Neural crest cell (in vitro differentiated cells): Measurements from ENCODE around the gene SHMT2. TPM values are rescaled to one million over a fixed set of nuclear protein-coding genes. Genes with fewer than 3 reads are reported as not detected.

Source experiments
- DNase-seq: peaks from one replicate; pipeline ENCODE4 v3.0.0; 2021; ENCODE audit warnings: low read depth, mixed read lengths, low spot score
- H3K27ac Mint-ChIP-seq: one replicate; pipeline ENCODE4 v1.8.0; 2021; ENCODE audit warnings: mild to moderate bottlenecking, mixed read lengths; ENCODE audit not compliant: unreplicated experiment
- H3K27me3 Mint-ChIP-seq: 2 replicates; pipeline ENCODE4 v1.8.0; 2021; ENCODE audit warnings: low read depth, mild to moderate bottlenecking, mixed read lengths
- H3K36me3 Mint-ChIP-seq: 2 replicates; pipeline ENCODE4 v1.8.0; 2021; ENCODE audit warnings: low read depth, mild to moderate bottlenecking, mixed read lengths
- H3K4me1 Mint-ChIP-seq: 2 replicates; pipeline ENCODE4 v1.8.0; 2021; ENCODE audit warnings: mixed read lengths
- H3K4me3 Mint-ChIP-seq: one replicate; pipeline ENCODE4 v1.8.0; 2021; ENCODE audit warnings: mild to moderate bottlenecking, mixed read lengths
- H3K9me3 Mint-ChIP-seq: 2 replicates; pipeline ENCODE4 v1.8.0; 2021; ENCODE audit warnings: mixed read lengths
- CTCF ChIP-seq: fragments of 200-600 bp; sonication (generic); conservative IDR thresholded peaks from 2 replicates; pipeline ENCODE4 v1.5.0; 2021; ENCODE audit warnings: antibody characterized with exemption, mild to moderate bottlenecking
- total RNA-seq: library from RNA; stranded (reverse); gene quantifications from 2 replicates; pipeline ENCODE4 v1.2.1, GENCODE V29; 2021

The SHMT2 gene
- total RNA-seq, 1 donor from 2014 or later = 230 TPM

GRCh38 chr12:57263096-57263495 lies 33.6 kb downstream of the SHMT2 start:
- Mint-ChIP-seq H3K4me3 (no peak overlapping the region), H3K9me3 (no peaks in the 10 kb centered on the region), H3K4me1 (peaks cover 16% of the 10 kb centered on the region)

GRCh38 chr12:57266681-57267080 lies 37.2 kb downstream of the SHMT2 start:
- no peak for DNase-seq
- no peak for TF ChIP-seq CTCF
- H3K9me3 Mint-ChIP-seq = no peaks in the 10 kb centered on the region
- H3K4me1 Mint-ChIP-seq = peaks cover 14% of the 10 kb centered on the region
- H3K27ac Mint-ChIP-seq = no peak overlapping the region
- H3K27me3 Mint-ChIP-seq = no peaks in the 10 kb centered on the region
- no peak overlapping the region for H3K4me3 Mint-ChIP-seq
- H3K36me3 Mint-ChIP-seq = peaks cover 10% of the 10 kb centered on the region

More at GRCh38 chr12:57263096-57263495, 33.6 kb downstream of the SHMT2 start:
- no peak for TF ChIP-seq CTCF
- DNase-seq = no peak
- H3K36me3 Mint-ChIP-seq = peaks cover 8% of the 10 kb centered on the region
- H3K27ac Mint-ChIP-seq = no peak overlapping the region
- H3K27me3 Mint-ChIP-seq = no peaks in the 10 kb centered on the region

GRCh38 chr12:57268264-57268663 lies 38.8 kb downstream of the SHMT2 start:
- no peak for DNase-seq
- H3K4me3 Mint-ChIP-seq = no peak overlapping the region
- H3K9me3 Mint-ChIP-seq = no peaks in the 10 kb centered on the region
- H3K27ac Mint-ChIP-seq = no peak overlapping the region
- H3K4me1 Mint-ChIP-seq = peaks cover 14% of the 10 kb centered on the region
- no peak for TF ChIP-seq CTCF
- peaks cover 10% of the 10 kb centered on the region for H3K36me3 Mint-ChIP-seq
- H3K27me3 Mint-ChIP-seq = no peaks in the 10 kb centered on the region

- no peak for TF ChIP-seq CTCF
- Mint-ChIP-seq H3K4me3 (no peak overlapping the region), H3K4me1 (peaks cover 9% of the 10 kb centered on the region), H3K36me3 (peaks cover 21% of the 10 kb centered on the region), H3K27ac (peak overlapping the region; percentile 21), H3K27me3 (no peaks in the 10 kb centered on the region), H3K9me3 (no peaks in the 10 kb centered on the region)
- no peak for DNase-seq
Measured at GRCh38 chr12:57270966-57271470, 41.5 kb downstream of the SHMT2 start.

GRCh38 chr12:57272337-57273151 lies 43.0 kb downstream of the SHMT2 start:
- Mint-ChIP-seq H3K4me3 (no peak overlapping the region), H3K36me3 (peaks cover 23% of the 10 kb centered on the region), H3K27me3 (no peaks in the 10 kb centered on the region), H3K4me1 (peaks cover 9% of the 10 kb centered on the region), H3K27ac (no peak overlapping the region), H3K9me3 (no peaks in the 10 kb centered on the region)
- no peak for DNase-seq
- TF ChIP-seq CTCF = no peak
